ENCODE data around the gene PRSS50. TPM values are rescaled to one million over a fixed set of nuclear protein-coding genes. Genes with fewer than 3 reads are reported as not detected.

The PRSS50 gene
- total RNA-seq, 6 experiments from 2014 or later = 0.07 to 0.42 (median 0.13) TPM; not detected in 2

- peak overlapping the region; percentile 61 to 77 (median 69) for H3K4me3 ChIP-seq
- DNase-seq = peak in 1 of 3 donors; percentile 62
- TF ChIP-seq CTCF (IDR thresholded peaks at IDR 0.05) (no peak), POLR2A (IDR thresholded peaks at IDR 0.05) (no peak)
- H3K9me3 ChIP-seq = no peaks in the 10 kb centered on the region
- WGBS (ENCODE audit: insufficient coverage, low coverage, low lambda C conversion rate, missing lambda C conversion rate) = 27% methylated on average over 4 of the region's 30 CpGs
- H3K4me1 ChIP-seq = peaks cover 0 to 25% (median 4%) of the 10 kb centered on the region in 4 donors
- ATAC-seq = peak; percentile 6 to 48 (median 16)
- H3K36me3 ChIP-seq = no peaks in the 10 kb centered on the region
- H3K27me3 ChIP-seq = no peaks in the 10 kb centered on the region
- H3K27ac ChIP-seq = peak overlapping the region in 2 of 3 donors; percentile 66 to 70
- intact Hi-C loops (cut with DNase I) = no loop called here
Observed at GRCh38 chr3:46693892-46694226, 23.8 kb downstream of the PRSS50 start.

- WGBS (ENCODE audit: insufficient coverage, low coverage, low lambda C conversion rate, missing lambda C conversion rate) = 3% methylated on average over 4 of the region's 71 CpGs
- H3K27ac ChIP-seq = peak within 1 kb of the TSS; percentile 66 to 81 (median 70)
- H3K9me3 ChIP-seq = no peaks in the 10 kb centered on the region
- intact Hi-C loops (cut with DNase I) = no loop called here
- ATAC-seq (peak; percentile 66 to 83 (median 78)), DNase-seq (peak; percentile 75 to 84 (median 83))
- peak within 1 kb of the TSS; percentile 61 to 77 (median 69) for H3K4me3 ChIP-seq
- no peaks in the 10 kb centered on the region for H3K27me3 ChIP-seq
- no peaks in the 10 kb centered on the region for H3K36me3 ChIP-seq
- H3K4me1 ChIP-seq = peaks cover 0 to 25% (median 4%) of the 10 kb centered on the region in 4 donors
- peak; percentile 83 for TF ChIP-seq POLR2A (IDR thresholded peaks at IDR 0.05)
- TF ChIP-seq CTCF (IDR thresholded peaks at IDR 0.05) = no peak
Observed at GRCh38 chr3:46693038-46693891, 24.4 kb downstream of the PRSS50 start, which contains the start of gene ALS2CL. TSS of gene ALS2CL (minus strand) at chr3:46693679. CDS start at chr3:46689440, 4,239 bp downstream.

GRCh38 chr3:46692566-46692990, 25.1 kb downstream of the PRSS50 start:
- H3K4me3 ChIP-seq = peak overlapping the region; percentile 61 to 77 (median 69)
- DNase-seq (peak; percentile 71 to 85 (median 74)), ATAC-seq (peak; percentile 10 to 63 (median 34))
- H3K9me3 ChIP-seq = no peaks in the 10 kb centered on the region
- peak overlapping the region; percentile 66 to 81 (median 70) for H3K27ac ChIP-seq
- H3K36me3 ChIP-seq = no peaks in the 10 kb centered on the region
- WGBS (ENCODE audit: insufficient coverage, low coverage, low lambda C conversion rate, missing lambda C conversion rate) = 0% methylated on average over 1 of the region's 11 CpGs
- no peak for TF ChIP-seq CTCF (IDR thresholded peaks at IDR 0.05)
- TF ChIP-seq POLR2A (IDR thresholded peaks at IDR 0.05) = peak; percentile 40
- peaks cover 0 to 25% (median 4%) of the 10 kb centered on the region in 4 donors for H3K4me1 ChIP-seq
- H3K27me3 ChIP-seq = no peaks in the 10 kb centered on the region
- intact Hi-C loops (cut with DNase I) = no loop called here

GRCh38 chr3:46690798-46691197, 26.9 kb downstream of the PRSS50 start:
- Histone ChIP-seq H3K36me3 (no peaks in the 10 kb centered on the region), H3K4me3 (no peak overlapping the region), H3K4me1 (peaks cover 0 to 18% (median 4%) of the 10 kb centered on the region in 4 donors), H3K27ac (no peak overlapping the region), H3K9me3 (no peaks in the 10 kb centered on the region), H3K27me3 (no peaks in the 10 kb centered on the region)
- WGBS (ENCODE audit: insufficient coverage, low coverage, low lambda C conversion rate, missing lambda C conversion rate) = 40% methylated on average over 2 of the region's 5 CpGs
- TF ChIP-seq POLR2A (IDR thresholded peaks at IDR 0.05) = no peak
- TF ChIP-seq CTCF (IDR thresholded peaks at IDR 0.05) = no peak
- no peak for DNase-seq
- no peak for ATAC-seq
- intact Hi-C loops (cut with DNase I) = no loop called here

Data from right lobe of liver (tissue), 6 donors.